Ureter (tissue), 1 donor: ENCODE measurements around the gene TK2. TPM values are rescaled to one million over a fixed set of nuclear protein-coding genes. Genes with fewer than 3 reads are reported as not detected.
"Not testable (repeated sequence)": the region's sequence is repeated elsewhere in the genome, so short reads cannot be mapped to it uniquely, and the experiment has no call there.

ENCODE experiments used
- DNase-seq: peaks from one replicate; pipeline ENCODE4 v3.0.0-alpha.2; 2020; ENCODE audit warnings: low spot score
- total RNA-seq: library from RNA; stranded (reverse); gene quantifications from one replicate; pipeline ENCODE4 v1.2.4, GENCODE V29; 2023
- donor health status: DM: yes; HTN: yes; CAD: no.

TK2 gene
- total RNA-seq, 1 donor from 2014 or later: 37.9 TPM

DNA sequence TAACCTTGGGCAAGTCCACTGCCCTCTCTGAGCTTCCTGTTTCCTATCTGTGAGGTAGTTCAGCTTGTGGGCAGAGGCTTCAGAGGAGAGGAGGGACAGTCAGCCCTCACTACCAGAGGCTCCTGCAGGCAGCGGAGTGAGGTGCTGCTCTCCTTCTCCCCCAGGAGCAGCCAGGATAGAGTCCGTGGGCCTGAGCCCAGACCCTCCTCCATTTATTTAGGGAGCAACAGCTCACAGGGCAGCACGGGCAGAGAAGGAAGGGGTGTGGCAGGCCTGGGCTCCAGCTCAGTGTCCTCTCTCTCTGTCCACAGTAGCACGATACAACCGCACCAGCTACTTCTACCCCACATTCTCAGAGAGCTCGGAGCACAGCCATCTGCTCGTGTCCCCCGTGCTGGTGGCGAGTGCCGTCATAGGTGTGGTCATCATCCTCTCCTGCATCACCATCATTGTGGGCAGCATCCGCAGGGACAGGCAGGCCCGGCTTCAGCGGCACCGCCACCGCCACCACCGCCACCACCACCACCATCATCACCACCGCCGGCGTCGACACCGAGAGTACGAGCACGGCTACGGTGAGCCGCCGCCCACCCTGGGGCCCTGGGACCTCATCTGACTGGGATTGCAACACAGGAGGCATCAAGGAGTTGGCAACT is 80.5 kb downstream of the TK2 start:
- DNase-seq: no peak

DNA sequence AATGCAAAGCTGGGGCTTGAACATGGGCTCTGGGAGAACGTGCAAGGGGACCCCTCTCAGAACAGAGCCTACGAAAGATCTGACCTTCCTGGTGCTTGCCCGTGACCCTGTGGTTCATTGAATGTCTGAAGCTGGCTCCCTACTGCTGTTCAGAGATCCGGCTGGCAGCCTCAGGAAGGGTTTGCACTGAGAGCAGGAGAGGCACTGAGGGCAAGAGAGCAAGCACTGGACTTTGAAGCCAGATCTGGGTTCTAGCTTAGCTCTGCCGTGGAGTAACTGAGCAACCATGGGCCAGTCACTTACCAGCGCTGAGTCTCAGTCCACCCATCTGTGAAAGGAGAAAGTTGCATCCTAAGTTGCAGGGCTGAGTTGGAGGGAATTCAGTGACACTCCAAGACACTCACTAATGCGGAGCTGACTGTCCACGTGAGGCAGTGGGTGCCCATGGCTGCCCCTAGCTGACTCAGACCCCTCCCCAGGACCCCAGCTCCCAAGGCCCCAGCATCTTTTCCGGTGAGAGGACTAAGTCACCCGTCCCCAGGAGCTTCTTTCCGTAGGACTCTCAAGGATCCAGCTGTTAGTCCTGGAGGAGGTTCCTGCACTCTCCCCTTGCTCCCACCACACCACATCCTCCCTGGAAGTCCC is 81.5 kb downstream of the TK2 start:
- DNase-seq: no peak

DNA sequence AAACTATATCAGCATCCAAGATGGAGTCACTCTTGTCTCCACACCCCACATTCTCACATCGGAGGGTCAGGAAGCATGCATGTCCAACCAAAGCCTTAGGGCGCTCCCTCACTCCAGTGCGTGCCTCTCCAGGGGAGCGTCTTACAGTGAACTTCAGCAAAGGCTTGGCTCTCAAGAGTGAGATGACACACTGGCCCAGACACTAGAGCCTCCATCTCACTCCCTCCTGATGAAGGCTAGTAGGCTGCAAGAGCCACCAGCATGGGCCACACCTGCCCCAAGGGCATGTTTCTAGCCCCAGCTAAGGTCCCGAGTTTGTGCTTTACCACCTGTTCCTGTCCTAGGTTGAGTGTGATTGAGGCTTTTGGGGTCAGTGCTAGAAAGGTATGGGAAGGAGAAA is 82.3 kb downstream of the TK2 start:
- no peak for DNase-seq

DNA sequence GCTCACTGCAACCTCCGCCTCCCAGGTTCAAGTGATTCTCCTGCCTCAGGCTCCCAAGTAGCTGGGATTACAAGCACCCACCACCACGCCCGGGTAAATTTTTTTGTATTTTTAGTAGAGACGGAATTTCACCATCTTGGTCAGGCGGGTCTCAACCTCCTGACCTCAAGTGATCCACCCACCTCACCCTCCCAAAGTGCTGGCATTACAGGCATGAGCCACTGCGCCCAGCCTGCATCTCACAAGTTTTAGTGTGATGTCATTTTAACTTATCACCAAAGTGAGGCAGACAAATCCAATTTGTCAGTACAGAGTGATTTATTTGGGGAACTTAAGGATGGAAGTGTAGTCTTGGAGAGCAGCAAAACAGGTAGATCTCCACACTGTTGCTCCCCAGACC is 83.3 kb downstream of the TK2 start:
- DNase-seq: not testable (repeated sequence)

DNA sequence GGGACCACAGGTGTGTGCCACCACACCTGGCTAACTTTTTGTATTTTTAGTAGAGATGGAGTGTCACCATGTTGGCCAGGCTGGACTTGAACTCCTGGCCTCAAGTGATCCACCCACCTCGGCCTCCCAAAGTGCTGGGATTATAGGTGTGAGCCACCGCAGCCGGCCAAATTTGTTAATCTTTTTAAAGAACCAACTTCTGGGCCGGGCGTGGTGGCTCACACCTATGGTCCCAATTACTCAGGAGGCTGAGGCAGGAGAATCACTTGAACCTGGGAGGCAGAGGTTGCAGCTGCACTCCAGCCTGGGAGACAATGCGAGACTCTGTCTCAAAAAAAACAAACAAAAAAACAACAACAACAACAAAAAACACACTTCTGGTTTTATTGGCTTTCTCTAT is 84.0 kb downstream of the TK2 start:
- not testable (repeated sequence) for DNase-seq

DNA sequence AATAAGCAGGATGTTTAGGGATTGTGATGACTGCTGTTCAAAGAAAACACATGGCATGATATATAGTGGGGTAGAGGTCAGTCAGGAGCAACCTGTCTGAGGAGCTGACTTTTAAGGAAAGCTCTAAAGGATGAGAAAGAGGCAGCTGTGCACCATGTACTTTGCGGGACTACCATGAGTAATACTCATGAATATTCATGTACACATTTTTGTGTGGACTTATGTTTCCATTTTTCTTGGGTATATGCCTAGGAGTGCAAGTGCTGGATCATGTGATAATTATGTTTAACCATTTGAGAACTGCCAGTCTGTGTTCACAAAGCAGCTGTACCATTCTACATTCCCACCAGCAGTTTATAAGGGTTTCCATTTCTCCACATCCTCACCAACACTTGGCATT is 87.0 kb downstream of the TK2 start:
- DNase-seq: no peak

DNA sequence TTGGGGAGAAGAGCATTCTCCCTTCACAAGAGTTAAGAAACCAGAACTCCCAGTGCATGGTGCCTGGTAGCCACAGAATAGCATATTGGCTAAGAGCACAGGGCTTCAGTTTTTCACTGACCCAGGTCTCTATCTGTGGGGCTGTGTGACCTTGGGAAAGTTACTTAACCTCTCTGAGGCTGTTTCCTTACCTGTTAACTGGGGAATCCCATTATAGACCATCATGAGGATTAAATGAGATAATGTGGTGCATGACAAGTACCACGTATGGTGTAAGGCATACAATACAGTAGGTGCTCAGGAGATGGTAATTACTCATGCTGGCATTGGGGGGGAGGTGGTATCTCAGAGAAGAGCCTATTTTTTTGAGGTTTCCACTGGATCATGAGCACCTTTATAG is 89.2 kb downstream of the TK2 start:
- no peak for DNase-seq

DNA sequence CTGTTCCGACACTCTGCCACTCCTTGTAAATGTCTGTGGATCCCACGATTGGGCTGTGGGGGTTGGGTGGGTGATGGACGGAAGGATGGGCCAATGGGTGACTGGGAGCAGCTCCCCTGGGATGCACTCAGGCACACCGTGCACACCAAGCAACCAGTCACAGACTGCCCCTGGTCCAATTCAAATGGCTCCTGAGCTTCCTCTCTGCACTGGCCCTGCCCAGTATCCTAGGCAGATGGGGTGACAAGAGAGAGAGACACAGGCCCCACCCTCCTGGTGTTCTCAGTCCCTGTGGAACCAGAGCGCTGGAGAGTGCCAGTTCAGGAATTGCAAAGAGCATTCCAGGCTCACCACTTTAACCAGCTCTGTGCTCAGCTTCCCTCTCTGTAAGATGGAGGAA is 90.0 kb downstream of the TK2 start:
- no peak for DNase-seq

DNA sequence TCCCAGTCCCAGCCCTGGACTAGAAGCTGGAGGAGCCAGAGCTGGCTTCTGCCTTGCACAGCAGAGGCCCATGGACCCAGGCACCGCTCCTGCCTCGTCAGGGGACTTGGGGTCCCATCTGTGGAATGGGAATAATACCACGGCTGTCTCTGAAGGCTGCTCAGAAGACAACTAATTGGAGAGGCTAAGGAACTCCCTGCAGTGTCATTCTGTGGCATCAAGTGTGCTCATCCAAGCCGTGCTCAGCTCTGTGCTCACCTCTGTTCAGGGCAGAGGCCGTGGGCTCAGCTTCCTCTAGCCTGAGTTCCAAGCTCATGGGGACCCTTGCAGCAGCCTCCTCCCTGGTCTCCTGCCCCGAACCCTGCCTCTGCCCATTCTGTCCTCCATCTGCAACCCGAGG is 91.1 kb downstream of the TK2 start:
- no peak for DNase-seq

DNA sequence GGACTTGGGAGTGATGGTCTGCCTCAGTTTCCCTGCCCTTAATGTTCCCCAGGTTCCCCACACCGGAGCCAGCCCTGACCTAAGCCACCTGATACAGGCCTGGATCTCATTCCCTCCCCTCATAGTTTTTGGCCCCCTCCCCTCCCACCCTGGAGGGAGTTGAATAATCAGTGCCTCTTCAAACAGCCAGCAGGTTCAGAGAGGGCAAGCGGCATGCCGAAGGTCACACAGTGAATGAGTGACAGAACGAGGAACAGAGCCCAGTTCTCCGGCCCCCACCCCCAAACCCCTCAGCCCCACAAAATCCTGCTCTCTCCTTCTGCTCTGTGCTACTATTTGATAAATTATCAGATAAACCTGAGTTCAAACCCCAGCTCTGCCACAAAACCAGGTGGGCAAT is 91.6 kb downstream of the TK2 start:
- no peak for DNase-seq

Other genes with a start within 250 kb of the TK2 start
- 25.8 TPM for gene CDH5, start 183.4 kb downstream of the TK2 start, total RNA-seq
- gene BEAN1, start 122.8 kb downstream of the TK2 start, total RNA-seq: 1.6 TPM
- gene CKLF, start 2.5 kb upstream of the TK2 start, total RNA-seq: 34.0 TPM
- 4.3 TPM for gene CMTM1, start 16.3 kb upstream of the TK2 start, total RNA-seq
- not detected for gene CMTM2, start 29.3 kb upstream of the TK2 start, total RNA-seq
- 25.4 TPM for gene CMTM3, start 54.6 kb upstream of the TK2 start, total RNA-seq
- gene CMTM4, start 146.6 kb upstream of the TK2 start, total RNA-seq: 31.6 TPM
- 143 TPM for gene DYNC1LI2, start 201.5 kb upstream of the TK2 start, total RNA-seq